NCI-H1417 (cell line): ENCODE measurements around the gene ABLIM1.
A peak's percentile ranks its signal among the peaks of the same experiment; 100 is the strongest.

Source experiments
- DNase-seq, 3 experiments: peaks; one replicate each; lab custom pipeline; 2025; lab: John Stamatoyannopoulos, UW

ABLIM1 gene

DNA sequence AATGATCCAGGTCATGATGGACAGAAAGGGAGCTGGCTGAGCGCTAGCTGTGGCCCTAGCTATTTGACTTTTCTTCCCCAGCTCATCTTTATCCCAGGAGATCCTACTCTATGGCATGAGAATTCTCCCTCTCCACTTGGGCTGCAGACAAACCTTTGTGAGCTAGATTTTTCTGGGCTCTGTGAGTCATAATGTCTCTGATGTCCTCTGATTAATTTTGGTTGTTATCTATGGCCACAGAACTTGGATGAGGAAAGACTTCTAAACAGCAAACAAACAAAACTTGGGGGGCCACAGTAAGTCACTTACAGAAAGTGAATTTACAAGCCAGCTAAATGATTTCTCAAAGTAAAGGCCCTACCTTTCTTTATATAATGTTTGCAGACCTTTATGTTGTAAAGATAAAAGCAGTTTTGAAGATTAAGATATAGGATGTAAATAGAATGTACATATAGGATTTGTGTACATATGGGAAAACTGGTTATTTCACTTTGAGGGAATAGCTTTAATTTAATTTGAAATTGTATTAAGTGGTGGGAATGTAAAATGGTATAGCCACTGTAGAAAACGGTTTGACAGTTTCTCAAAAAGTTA, 10.4 kb downstream of the ABLIM1 start:
- no peak for DNase-seq

DNA sequence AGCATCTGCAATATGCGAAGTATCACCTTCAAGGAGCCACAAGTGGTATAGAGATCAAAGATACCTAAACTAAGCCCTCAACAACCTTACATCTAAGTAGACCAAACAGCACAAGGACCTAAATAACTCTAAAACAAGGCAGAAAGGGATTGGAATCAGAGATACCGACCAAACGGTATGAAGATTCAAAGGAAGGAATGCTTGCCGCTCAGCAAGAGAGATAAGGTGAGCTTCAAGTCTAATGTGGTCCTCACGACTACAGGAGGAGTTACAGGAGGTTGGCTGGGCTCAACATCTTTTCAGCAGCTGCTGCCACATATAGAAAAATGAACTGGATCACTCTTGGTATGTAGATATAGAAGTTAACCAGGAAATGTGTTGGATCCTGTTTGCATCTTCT, 11.6 kb downstream of the ABLIM1 start:
- DNase-seq = no peak

DNA sequence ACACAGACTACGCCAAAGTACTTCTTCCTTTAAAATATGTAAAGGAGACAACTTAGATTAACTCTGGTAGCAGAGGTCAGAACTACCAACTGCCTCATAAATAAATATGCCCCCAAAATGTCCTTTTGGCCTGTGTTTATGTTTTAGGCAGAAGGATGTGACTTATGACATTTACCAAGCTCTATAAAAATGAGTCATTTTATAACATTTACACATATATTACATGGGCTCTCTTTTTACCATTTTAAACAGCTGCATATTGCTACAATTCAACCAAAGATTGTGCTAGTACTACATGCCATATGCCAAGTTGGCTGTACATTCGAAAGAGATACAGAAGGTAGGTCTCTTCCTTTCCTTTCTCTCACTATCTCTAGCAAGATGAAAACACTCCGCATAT, 12.4 kb downstream of the ABLIM1 start:
- DNase-seq = no peak

DNA sequence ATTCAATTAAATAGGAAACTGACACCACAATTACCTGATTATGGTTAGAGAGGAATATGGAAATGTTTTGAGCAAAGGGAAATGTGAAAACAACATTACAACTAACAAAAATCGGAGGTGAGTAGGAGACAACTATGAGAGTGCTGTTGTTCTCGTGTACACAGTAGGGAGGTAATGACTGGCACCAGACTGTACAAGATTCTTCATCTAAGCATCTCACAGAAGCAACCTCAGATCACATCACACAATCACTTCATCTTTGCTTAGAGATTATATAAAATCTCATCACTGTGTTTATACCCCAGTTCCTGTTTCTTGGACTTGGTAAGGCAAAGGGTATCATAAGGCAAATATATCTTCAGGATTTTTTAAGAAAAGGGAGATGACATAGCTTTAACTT, 14.9 kb downstream of the ABLIM1 start:
- no peak for DNase-seq

DNA sequence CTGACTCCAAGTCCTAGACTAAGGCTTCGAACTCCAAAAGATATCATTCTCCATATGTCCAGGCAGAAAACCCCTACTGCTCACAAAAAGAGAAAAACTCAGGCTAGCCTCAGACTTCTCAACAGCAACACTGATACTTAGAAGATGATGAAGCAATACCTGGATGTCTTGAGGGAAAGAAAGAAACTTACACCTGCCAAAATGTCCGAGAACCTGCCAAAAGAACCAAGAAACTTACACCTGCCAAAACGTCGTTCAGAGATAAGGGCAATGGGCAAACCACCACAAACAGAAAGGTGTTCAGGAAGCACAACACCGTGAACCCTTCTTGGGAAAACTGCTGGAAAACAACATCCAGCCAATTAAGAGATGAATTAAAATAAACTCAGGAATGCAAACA, 15.3 kb downstream of the ABLIM1 start:
- DNase-seq = no peak

DNA sequence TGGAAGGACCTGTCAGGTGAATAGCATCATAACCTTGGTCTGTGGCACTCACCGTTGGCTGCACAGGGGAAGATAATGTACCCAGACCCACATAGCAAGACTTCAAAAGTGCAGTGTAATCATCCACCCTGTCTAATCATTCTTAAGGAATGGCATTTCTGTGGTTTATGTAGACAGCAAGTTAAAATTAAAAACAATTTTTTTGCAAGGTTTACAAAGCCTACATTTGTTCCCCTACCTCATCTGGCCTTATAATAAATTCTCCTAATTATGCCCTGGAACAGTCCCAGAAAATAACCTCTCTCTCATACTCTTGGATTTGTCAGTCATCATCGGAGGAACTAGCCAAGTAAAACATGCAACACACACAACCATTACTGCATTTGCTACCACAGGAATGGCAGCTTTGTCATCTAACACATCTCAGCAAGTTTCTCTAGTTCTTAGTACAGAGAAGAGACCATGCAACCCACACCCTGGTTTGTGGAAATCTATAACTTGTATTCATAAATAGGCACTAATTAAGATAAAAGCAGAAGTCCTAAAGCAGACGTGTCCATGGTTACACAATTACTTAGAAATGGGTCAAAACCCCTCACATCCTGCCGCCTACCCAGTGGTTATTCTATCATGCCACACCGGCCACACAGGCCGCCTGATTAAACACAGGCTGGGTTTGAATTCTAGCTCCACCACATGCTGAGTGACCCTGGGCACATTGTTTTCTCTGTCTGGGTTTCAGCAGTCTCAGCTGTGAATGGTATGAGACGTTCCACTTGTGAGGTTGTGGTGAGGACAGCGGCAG, 19.1 kb downstream of the ABLIM1 start:
- peak in 1 of 3 experiments; percentile 10 for DNase-seq

DNA sequence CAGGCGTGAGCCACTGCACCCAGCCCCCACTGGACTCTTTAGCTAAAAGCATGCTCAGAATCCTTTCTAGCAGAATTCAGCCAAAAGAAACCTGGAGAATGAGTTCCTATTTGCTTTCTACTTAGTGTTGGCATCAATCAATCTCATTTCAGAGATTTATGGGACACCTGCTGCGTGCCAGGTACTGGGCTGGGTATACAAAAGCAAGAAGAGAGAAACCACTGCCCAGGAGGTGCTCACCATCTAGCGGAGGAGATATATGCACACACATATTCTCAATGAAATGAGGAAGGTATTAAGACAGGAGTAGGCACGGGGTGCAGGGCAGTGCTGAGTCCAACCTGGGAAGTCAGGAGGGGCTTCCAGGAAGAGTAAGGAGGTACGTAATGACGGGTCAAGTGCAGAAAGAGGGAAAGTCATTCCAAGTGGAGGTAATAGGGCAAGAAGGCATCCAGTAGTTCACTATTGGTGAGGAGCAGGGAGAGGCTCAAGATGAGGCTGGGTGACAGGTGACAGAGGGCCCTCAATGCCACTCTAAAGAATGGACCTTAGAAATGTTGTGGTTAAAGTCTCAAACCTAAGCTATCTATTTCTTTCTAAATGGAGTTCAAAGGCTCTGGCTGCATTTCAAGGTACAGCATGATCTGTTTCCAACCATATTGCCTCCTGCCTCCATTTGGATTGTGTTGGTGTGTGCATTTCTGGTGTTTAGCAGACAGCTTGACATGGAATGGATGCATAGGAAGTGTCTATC, 22.1 kb downstream of the ABLIM1 start:
- DNase-seq = peak; percentile 37 to 80 (median 75)

DNA sequence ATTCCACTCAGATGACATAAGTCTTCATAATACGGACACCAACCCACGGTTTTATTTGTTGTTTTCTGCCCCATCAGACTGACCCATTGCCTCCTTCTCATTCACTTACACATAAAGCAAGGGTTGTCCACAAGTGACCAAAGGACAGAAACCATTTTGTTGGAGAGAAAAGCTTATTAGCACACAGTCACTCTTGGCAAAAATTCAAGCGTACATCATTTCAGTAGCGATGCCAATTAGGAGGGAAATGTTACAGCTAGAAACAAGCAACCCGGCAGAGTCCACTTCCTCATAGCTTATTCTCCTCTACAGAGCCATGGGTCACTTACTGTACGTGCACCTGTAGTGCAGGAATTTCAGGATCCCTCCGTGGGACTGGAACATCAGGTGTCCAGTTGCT, 23.0 kb downstream of the ABLIM1 start:
- no peak for DNase-seq

DNA sequence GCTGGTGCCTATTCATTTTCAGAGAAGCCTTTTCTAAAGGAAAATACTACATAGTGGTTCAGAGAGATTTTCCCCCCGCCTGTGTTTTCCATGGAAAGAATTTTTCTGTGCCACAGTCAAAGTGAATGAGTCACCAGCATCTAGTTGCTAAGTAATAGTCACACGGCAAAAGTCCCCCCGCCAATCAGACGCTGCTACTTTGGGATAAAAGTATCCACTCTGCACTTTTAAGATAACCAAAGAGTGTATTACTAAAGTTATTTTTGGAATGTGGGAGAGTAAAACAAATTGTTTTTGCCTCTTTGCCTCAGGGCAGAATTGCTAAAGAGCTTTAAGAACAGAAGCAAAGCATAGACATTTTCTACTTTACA, 23.5 kb downstream of the ABLIM1 start:
- DNase-seq = no peak

DNA sequence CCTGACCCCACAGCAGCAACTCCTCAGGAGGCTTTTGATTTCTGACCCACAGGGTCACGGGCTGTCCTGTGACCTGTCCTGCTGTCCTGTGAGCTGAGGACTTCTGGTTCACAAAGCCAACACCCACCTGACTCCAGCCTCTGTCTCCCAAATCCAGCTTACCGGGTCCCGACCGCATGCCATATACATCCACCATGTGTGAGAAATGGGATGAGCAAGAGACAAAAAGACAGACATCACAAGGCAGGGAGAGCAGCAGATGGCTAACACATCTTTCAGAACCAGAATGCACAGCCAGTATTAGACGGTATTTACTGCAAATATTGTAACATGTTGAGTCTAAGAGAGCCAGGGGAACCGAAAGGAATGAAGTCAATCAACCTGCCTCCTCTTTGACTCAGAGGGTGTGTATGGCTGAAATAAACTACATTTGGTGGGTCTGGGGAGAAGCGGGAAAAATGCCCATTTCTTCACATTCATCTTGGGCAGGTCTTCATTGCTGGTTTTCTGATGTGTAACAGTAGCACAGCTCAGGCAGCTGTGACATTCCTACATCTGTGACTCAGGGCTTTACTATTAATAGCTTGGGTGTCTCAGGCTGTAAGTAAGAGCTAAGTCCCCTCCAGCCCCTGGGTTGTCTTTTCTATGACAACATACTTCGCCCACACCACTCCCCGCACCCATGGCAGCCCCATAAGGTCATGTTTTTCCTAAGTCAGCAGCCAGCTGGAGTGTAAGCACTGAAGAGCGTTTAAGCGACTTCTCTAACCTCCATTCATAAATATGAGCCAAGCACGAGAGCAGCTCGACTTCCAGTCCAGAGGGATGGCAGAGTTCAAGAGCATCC, 25.0 kb downstream of the ABLIM1 start:
- DNase-seq = peak in 1 of 3 experiments; percentile 38

DNA sequence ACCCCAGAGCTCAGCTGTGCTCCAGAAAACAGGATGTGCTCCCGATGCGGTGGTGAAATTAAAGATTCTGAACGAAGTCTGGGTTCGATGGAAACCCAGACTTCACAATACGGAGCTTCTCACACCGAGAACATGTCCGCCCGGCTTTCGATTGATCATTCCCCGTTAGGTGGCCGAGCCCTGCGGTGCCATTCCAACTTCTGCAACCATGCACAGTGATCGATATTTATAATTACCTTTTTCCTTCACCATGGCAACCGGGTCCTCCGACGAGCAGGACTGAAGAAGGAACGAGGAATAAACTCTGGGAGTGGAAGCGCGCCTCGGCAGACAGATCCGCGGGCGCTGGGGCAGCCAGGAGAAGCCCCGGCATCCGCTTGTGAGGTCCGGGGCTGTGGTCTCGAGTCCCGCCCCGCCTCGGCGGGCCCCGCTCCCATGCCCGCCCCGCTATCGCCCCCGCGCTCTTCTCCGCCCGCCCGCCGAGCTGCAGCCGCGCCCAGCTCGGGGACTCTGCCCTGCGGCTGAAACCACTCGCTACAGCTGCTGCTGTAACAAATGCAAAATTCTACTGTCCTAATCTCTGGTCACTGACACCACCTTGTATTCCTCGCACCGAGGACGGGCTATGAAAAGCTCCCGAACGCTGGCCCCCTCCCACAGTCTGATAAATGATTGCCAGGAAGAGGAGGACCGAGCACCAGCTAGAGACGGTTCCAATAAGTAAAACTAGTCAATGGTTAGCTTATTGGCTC, 26.2 kb downstream of the ABLIM1 start:
- peak in 2 of 3 experiments; percentile 44 to 53 for DNase-seq

DNA sequence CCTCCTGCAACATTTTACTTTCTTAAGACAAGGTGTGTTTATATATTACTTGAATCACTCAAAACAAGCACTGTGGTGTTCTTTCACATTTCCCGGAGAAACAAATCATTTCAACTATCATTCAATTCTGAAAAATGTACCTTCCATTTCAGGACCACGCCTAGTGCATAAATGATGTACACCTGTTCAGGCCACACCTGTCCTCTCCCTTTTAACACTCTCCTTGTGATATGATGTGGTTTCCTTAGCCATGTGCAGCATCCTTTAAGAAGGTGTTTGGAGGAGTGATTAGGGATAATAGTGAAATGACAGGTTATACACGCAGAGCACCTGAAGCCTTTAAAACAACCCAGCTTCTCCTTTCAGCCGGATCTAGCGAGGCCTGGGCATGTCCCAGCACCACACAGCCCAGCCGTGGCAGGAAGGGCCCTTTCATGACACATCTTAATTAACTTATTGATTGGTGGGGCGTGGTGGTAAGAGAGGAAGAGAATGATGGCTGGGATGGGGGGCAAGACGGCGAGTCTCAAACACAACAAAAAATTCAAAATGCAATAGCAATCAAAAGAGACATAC, 26.9 kb downstream of the ABLIM1 start:
- DNase-seq = peak in 2 of 3 experiments; percentile 40 to 50

DNA sequence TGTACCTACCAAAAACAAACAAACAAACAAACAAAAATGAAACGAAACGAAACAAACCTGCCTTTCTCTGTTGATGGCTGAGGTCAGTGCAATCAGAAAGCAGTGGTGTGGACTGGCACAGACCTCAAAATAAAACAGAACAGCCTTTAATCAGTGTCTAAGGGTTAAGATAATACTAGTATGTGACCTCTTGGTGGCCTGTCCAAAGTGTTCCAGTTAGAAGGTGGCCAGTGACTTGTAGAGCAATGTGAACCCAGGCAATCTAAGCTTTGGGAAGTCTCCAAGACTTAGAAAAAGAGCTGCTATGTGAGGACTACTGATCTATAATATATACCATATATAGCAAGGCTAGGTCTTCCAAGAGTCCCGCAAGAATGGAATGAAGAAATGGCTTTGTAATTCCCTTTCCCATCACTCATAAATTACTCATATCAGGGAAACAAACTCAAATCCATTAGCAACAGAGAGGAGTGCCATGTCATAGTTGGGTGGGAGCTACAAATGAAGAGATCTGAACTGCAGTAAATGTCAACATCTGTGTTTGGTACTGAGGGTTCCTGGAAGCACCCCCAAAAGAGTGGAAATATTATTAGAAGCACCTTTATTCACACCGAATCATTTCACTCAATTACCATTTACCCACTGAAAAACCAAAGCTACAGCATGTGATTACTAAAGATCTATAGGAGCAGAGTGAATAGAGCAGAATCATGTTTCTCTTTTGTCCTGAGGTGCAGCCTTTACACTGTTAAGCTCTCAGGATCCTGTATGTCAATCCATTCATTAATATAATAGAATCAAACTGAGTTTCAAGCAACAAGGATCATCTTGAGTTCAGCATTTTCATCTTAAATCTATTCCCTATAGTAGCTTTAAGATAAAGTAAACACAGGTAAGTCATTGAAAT, 28.0 kb downstream of the ABLIM1 start:
- no peak for DNase-seq

DNA sequence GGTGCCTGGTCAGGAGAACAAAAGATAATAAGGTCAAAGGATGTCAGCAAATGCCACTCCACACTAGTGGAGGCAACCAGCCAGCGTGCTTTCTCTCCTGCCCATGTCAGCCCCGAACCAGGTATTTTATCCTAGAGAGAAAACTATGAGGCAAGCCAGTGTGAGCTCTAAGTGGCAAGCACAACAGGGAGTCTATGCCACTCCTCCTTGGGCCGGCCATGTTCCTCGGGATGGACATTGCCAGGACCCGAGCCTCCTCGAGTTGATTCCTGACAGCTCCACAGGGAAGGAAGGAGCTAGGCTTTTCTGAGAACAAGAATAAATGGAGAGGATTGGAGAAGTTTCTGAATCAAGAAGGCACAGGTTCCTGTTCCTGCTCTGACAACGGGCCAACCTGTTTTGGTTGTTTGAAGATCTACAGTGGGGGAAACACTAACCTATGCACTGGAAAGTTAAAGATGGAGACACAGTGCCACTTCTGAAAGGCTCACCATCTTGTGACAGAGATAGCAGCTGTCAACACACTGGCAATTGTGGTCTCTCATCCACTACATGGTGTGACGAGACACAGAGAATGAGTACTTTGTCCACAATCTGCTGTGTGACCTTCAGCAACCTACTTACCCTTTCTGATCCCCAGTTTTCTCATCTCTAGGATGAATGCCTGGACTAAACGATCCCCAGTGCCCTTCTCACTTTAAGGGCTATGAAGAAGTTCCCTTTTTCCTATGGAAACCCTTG, 28.8 kb downstream of the ABLIM1 start:
- no peak for DNase-seq

DNA sequence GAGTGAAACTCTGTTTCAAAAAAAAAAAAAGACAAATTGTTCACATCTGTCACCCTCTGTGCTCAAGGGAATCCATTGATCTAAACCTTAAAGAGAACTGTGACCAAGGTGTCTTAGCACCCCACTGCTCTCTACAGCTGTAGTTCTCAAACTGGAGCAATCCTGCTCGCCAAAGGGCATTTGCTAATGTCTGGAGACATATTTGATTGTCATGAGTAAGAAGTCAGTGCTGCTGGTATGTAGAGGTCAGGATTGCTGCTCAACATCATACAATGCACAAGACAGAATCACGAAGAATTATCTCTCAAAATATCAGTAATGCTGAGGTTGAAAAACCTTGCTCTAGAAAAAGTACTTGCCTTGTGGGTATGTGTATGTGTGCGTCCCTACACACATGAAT, 30.0 kb downstream of the ABLIM1 start:
- no peak for DNase-seq

DNA sequence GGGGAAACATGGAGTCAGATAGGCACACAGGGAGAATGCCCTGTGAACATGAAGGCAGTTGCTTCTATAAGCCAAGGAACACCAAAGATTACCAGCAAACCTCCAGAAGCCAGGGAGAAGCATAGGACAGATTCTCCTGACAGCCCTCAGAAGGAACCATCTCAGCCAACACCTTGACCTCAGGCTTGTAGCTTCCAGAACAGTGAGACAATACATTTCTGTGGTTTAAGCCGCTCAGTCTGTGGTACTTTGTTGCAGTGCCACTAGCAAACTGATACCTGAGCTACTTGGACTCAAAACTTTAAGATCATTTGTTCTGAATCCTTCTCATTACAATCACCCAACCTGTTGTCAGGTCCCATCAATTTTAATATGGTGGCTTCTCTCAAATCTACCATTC, 31.2 kb downstream of the ABLIM1 start:
- no peak for DNase-seq

DNA sequence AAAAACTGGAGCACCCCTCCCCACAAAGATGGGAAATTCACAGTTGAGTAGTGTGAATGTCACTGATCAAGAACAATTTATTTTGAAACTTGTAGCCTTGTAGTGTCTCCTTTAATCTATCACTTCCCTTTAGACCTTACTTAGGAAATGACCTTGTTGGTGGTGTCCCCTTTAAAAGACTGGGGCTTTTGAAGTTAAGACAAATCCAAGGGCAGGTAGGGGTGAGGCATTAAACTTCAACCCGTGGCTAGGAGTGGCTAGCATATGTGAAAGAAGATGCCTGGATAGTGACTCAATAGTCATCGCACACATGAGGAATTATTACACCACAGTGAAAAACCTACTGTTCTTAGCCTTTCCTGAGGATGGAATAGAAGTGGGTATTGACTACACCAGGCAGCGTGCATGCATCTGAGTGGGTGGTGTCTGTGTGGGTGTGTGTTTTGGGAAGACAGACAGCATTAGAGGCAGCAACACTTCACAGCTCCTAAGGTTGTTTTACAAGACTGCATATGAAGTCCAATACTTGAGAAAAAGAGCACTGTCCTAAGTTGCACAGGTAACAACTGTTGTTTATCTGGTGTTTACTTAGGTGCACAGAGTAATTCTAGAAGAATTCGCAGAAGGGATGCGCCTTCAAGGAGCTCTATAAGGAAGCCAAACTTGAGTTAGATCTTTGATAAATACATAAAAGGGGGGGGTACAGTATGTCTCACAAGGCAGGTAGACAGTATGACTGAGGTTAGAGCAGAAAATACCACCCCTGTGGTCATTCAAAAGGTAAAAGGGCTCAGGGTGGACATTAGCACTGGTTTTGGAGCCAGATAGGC, 32.9 kb downstream of the ABLIM1 start:
- DNase-seq = no peak

DNA sequence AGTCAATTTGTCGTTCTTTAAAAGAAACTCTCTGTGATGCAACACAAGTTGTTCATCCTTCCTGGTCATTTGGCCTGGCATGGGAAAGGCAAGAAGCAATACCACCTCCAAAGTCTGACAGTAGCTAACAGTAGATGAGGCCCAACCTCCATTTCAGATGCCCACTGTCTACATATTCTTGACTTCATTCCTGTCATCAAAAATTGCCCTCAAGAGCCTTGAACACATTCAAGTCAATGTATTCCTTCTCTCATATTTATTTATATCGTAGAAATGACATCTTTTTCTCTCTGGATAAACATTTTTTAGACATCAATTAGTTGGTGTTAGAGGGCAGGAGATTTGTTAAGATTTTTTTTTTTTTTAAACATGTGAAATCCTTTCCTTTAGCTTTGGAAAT, 33.7 kb downstream of the ABLIM1 start:
- DNase-seq = no peak
